Endometrial microvascular endothelial cells (primary cell): ENCODE measurements around the gene OR1L1. TPM values are rescaled to one million over a fixed set of nuclear protein-coding genes. Genes with fewer than 3 reads are reported as not detected.

ENCODE experiments used
- in situ Hi-C: cut with HindIII; loops from 2 replicates; pipeline ENCODE4 v1.10.0; 2017; ENCODE audit warnings: low sequenced_read_pairs, low pct_unique_long_range_greater_than_20kb; ENCODE audit errors: inconsistent ontology term
- total RNA-seq: library from RNA; depleted of rRNA; stranded (reverse); fragments of >200 nt; gene quantifications from one replicate; pipeline ENCODE4 v1.2.3, GENCODE V29; 2015; ENCODE audit errors: inconsistent ontology term

OR1L1 gene, protein sequence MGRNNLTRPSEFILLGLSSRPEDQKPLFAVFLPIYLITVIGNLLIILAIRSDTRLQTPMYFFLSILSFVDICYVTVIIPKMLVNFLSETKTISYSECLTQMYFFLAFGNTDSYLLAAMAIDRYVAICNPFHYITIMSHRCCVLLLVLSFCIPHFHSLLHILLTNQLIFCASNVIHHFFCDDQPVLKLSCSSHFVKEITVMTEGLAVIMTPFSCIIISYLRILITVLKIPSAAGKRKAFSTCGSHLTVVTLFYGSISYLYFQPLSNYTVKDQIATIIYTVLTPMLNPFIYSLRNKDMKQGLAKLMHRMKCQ
- not detected for total RNA-seq

DNA sequence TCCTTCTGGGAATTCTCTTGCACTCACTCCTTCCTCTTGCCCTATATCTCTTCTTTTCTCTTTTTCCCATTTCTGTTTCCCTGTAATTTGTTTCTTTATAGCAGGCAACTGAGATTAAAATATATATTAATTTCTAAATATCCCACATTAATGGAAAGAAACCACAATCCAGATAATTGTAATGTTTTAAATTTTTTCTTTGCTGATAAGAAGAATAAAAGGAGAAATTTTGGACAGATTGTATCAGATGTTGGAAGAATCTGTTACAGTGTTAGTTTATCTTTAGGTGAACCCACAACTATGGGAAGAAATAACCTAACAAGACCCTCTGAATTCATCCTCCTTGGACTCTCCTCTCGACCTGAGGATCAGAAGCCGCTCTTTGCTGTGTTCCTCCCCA lies at the start of gene OR1L1:
Gene OR1L1 (plus strand): TSS at position 301 of the 400 bp plus-strand sequence. CDS start 0 bp downstream, at position 301.
- in situ Hi-C loops = no loop called here

DNA sequence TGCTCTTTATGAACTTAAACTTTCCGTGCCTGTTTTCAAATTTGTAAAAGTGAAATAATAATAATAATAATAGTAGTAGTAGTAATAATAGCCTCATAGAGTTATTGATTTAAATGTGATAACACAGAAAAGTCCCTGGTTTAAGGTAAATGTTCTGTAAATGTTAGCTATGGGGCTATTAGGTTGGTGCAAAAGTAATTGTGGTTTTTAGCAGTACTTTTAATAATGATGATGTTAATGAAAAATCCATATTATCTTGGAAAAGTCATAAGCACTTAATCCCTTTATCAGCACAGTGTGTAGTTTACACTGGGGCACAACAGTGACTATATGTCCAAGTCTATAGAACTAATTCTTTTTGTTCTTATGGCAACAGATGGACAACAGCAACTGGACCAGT lies 47.2 kb upstream of the OR1L1 start, which contains the start of gene OR1Q1:
Gene OR1Q1 (plus strand): TSS at position 377 of the 400 bp plus-strand sequence. CDS start 0 bp downstream, at position 377.
- in situ Hi-C loops = no loop called here

DNA sequence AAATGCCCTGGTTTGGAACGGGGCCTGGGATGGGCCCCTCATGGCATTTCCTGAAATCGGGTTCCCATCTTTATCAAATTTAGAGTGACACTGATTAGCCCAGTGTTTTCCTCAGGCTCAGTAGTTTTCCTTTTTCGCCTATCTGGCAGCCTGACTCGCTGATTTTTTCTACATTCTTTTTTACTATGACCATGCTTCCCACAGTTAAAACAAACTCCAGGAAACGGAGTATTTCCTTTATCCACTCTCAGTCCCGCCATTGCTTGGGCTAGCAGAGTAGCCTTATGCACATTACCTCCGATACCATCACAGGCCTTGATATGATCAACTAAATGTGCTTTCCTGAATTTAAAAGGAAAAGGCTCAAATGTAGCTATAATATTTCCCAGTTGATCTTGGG lies 41.5 kb upstream of the OR1L1 start:
- in situ Hi-C loops = no loop called here

DNA sequence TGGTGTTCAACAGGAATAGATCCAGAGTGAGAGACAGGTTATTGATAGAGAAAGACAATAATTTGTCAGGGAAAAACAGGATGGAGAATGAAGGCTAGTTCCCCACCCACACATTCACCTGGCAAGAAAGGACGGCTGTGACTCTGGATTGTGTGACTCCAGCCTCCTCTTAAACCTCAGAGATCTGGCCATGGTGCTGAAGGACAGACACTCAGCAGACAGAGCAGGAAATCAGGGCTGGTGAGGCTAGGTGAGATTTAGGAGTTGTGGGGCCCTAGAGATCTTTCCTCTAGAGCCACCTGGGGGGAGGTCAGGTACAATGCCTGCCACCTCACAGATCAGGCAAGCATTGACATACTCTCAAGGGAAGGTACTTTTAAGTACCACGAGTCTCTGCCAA lies 19.3 kb upstream of the OR1L1 start:
- in situ Hi-C loops = no loop called here

DNA sequence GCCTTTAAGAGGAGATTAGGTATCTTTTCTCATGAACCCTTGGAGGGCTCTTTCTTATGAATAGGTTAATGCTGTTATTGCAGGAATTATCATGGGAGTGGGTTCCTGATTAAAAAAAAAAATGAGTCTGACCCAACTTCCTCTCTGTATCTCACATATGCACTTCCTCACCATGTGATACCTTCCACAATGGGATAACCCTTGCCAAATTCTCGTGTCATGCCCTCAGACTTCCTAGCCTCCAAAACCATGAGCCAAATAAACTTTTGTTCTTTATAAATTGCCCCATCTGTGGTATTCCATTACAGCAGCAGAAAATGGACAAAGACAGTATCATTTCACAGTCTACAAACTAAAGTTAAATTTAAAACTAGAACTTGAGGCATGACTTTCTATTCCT lies 5.1 kb upstream of the OR1L1 start:
- in situ Hi-C loops = no loop called here

DNA sequence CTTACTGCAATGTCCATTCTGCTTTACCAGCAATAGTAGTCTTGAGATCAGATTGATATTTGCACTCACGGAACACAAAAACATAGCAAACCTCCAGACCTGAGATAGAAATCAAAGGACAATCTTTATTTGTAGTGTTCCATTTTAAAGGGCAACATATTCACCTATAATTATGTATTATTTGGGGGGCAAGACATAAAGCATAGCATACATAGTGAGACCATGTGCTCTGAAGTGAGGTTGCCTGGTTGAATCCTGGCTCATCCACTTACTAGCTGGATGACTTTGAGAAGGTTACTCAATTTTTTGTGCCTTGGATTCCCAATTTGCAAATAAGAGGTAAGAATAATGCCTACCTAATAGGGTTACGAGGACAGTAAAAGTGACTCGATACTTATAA lies 4.0 kb upstream of the OR1L1 start, which contains the start of gene OR1B1:
Gene OR1B1 (minus strand): TSS at position 101 of the 400 bp plus-strand sequence.
- in situ Hi-C loops = no loop called here

DNA sequence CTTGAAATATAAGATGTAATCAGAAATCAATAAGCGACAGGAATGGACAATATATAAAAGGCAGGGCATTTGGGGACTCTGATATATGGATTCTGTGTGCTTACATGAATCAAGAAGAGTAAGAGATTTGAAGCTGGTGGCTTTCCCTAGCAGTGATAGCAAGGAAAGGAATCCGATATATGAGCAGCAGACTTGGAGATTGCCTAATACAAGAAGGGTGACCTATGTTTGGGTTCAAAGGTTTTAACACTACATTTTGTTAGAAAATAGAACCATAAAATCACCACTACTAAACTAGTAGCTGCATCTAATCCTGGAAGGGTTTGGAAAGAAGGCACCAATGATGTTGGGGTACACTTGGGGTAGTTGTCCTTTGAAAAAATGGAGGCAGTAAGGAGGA lies 11.0 kb downstream of the OR1L1 start:
- in situ Hi-C loops = no loop called here

DNA sequence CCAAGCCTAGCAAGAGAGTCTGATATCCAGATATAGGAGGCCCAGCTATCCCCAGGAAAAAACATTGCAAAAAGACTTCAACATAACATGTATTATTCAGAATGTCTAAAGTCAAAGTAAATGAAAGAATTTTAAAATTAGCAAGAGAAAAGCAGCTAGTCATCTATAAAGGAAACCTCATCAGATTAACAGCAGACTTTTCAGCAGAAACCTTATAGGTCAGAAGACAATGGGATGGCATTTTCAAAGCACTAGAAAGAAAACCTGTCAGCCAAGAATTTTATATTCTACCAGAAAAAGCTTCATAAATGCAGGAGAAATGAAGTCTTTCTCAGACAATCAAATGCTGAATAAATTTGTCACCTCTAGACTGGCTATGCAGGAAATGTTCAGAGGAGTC lies 23.3 kb downstream of the OR1L1 start:
- in situ Hi-C loops = no loop called here

DNA sequence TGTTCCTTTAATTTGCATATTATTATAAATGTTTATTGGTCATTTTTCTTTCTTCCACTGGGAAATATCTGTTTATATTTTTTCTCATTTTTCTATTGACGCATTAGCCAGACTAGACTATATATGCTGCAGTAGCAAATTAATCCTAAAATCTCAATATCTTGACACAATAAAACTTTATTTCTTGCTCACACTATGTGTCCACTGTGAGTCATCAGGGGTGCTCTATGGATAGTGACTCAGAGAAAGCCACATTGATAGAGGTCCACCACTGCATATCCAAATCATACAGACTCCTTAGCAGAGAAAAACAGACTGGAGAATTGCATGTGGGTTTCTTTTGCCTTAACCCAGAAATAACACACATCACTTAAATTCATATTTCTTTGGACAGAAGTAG lies 34.2 kb downstream of the OR1L1 start:
- in situ Hi-C loops = no loop called here

Other genes with a start within 250 kb of the OR1L1 start
- gene OR1J1, start 183.8 kb upstream of the OR1L1 start, total RNA-seq = not detected
- gene OR1J2, start 150.9 kb upstream of the OR1L1 start, total RNA-seq = not detected
- gene OR1J4, start 142.6 kb upstream of the OR1L1 start, total RNA-seq = not detected
- not detected for gene OR1N1, start 134.4 kb upstream of the OR1L1 start, total RNA-seq
- gene OR1N2, start 108.6 kb upstream of the OR1L1 start, total RNA-seq = not detected
- gene OR1L8, start 78.3 kb upstream of the OR1L1 start, total RNA-seq = not detected
- gene OR1Q1, start 47.0 kb upstream of the OR1L1 start, total RNA-seq = not detected
- gene OR1B1, start 4.1 kb upstream of the OR1L1 start, total RNA-seq = not detected
- not detected for gene OR1L3, start 13.4 kb downstream of the OR1L1 start, total RNA-seq
- not detected for gene OR1L4, start 62.3 kb downstream of the OR1L1 start, total RNA-seq
- gene OR1L6, start 80.6 kb downstream of the OR1L1 start, total RNA-seq = not detected
- gene OR5C1, start 127.2 kb downstream of the OR1L1 start, total RNA-seq = not detected
- not detected for gene OR1K1, start 138.4 kb downstream of the OR1L1 start, total RNA-seq
- 23.1 TPM for gene PDCL, start 166.9 kb downstream of the OR1L1 start, total RNA-seq
- 41.8 TPM for gene RC3H2, start 243.6 kb downstream of the OR1L1 start, total RNA-seq